ENCODE measurements around the gene AHCTF1.

The AHCTF1 gene, protein sequence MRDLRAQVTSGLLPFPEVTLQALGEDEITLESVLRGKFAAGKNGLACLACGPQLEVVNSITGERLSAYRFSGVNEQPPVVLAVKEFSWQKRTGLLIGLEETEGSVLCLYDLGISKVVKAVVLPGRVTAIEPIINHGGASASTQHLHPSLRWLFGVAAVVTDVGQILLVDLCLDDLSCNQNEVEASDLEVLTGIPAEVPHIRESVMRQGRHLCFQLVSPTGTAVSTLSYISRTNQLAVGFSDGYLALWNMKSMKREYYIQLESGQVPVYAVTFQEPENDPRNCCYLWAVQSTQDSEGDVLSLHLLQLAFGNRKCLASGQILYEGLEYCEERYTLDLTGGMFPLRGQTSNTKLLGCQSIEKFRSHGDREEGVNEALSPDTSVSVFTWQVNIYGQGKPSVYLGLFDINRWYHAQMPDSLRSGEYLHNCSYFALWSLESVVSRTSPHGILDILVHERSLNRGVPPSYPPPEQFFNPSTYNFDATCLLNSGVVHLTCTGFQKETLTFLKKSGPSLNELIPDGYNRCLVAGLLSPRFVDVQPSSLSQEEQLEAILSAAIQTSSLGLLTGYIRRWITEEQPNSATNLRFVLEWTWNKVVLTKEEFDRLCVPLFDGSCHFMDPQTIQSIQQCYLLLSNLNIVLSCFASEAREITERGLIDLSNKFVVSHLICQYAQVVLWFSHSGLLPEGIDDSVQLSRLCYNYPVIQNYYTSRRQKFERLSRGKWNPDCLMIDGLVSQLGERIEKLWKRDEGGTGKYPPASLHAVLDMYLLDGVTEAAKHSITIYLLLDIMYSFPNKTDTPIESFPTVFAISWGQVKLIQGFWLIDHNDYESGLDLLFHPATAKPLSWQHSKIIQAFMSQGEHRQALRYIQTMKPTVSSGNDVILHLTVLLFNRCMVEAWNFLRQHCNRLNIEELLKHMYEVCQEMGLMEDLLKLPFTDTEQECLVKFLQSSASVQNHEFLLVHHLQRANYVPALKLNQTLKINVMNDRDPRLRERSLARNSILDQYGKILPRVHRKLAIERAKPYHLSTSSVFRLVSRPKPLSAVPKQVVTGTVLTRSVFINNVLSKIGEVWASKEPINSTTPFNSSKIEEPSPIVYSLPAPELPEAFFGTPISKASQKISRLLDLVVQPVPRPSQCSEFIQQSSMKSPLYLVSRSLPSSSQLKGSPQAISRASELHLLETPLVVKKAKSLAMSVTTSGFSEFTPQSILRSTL (N-terminal part only)

DNA sequence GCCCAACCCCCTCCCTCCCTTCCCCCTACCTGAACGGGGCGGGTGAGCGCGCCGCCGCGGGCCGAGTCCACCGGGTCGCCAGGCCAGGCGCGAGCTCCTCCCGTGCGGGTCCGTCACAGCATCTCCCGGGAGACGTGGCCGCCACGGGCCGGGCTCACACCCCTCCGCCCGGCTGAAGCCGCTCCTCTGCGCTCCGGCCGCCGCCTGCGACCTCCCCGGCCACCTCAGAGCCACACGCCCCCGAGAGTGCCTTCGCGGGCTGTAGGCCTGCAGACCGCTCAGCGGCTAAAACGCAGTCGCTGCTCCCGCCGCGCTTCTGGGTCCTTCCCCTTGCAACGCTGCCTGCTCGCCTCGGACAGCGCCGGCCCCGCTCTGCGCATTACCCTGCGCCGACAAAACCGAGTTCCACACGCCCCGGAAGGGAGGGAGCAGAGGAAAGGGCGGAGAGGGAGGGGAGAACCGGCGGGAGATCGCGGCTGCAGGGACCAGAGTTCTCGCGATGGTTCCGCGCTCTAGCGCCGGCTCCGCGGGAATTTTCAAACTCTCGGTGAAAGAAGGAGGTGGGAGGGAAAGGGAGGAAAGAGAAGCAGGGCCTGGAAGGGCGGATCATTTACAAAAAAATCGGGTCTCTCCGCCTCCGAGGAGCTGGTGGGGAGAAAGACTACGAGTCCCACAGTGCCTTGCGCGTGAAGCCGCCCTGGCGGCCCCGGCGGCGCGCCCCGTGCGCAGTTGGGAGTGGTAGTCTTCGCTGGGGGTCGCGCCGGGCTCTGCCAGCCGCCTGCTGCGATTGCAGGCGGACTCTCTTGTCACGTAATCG is at the start of gene AHCTF1:
TSS of gene AHCTF1 (minus strand) at position 400 of the 817 bp plus-strand sequence. CDS start 13,578 bp downstream, outside the sequence.
- peak; percentile 90 for DNase-seq (ENCODE audit: low read depth in 2 of 2)

DNA sequence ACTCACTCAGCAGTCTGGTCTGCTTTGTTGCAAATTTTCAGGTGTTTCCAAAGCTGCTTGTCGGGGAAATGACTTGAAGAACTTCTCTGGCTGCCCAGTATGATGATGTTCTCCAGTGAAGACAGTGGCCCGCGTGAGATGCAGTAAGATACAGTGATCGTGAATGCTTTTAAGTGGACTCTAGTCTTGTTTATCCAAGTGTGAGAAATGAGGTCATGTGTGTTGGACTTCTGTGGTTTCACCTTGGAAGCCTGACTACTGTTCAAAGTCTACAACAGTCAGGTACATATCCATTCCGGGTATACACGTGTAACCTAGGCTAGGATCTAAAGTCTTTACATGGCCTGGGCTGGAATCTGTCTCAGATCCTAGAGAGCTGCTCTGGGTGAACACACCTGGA is 47.0 kb upstream of the AHCTF1 start:
- no peak for DNase-seq (ENCODE audit: low read depth in 2 of 2)

DNA sequence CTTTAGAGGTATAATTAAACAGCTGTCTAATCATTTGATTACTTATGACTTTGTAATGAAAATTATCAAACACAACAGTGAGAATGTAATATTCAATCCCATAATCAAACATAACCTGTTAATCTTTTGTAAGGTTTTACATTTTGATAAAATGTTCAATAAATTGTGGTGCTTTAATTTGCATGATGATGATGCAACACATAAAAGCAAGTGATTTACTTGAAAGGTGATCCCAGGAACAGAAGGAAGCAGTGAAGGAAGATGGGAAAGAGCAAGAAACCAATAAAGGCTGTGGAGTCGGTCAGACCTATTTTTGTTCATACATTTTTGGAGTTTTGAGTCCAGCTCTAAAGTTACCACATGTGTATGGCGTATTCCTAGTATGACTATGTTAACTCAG is 46.5 kb upstream of the AHCTF1 start:
- no peak for DNase-seq (ENCODE audit: low read depth in 2 of 2)

DNA sequence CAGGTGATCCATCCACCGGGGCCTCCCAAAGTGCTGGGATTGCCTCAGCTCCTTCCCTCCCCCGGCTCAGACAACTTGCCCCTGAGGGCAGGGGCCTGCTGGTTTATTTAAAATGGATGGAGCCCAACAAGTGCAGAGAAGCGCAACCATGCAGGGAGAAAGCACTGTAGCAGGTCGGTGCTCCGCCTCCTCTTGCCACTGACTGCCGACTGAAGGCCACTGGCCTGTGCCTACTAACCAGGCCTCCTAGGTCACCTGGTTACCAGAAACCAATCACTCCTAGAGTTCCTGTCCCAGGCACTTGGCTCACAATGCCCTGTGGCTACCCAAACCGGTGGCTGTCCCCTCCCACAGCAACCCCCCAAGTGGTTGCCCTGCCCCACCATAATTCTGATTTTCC is 40.2 kb upstream of the AHCTF1 start:
- DNase-seq (ENCODE audit: low read depth in 2 of 2), result no peak

DNA sequence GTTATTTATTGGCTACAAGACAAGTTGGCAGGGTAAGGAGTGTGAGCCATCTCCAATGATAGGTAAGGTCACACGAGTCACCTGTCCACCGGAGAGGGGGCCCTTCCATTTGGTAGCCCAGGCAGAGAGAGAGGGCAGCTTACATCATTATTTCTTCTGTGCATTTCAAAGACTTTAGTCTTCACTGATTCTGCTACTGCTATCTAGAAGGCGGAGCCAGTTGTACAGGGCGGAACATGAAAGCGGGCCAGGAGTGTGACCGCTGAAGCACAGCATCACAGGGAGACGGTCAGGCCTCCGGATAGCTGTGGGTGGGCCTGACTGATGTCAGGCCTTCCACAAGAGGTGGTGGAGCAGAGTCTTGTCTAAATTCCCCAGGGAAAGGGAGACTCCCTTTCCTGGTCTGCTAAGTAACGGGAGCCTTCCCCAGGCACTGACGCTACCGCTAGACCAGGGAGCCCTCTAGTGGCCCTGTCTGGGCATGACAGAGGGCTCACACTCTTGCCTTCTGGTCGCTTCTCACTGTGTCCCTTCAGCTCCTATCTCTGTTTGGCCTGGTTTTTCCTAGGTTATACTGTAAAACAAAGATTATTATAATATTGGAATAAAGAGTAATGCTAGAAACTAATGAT is 39.5 kb upstream of the AHCTF1 start:
- DNase-seq (ENCODE audit: low read depth in 2 of 2), result peak; percentile 14 to 15

DNA sequence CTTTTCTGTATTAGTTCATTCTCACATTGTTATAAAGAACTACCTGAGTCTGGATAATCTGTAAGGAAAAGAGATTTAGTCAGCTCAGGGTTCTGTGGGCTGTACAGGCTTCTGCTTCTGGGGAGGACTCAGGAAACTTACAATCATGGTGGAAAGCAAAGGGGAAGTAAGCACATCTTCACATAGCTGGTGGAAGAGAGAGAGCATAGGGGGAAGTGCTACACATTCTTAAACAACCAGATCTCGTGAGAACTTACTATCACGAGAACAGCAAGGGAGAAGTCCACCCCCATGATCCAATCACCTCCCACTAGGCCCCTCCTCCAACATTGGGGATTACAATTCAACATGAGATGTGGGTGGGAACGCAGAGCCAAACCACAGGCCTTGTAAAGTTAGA is 37.9 kb upstream of the AHCTF1 start:
- DNase-seq (ENCODE audit: low read depth in 2 of 2), result no peak

DNA sequence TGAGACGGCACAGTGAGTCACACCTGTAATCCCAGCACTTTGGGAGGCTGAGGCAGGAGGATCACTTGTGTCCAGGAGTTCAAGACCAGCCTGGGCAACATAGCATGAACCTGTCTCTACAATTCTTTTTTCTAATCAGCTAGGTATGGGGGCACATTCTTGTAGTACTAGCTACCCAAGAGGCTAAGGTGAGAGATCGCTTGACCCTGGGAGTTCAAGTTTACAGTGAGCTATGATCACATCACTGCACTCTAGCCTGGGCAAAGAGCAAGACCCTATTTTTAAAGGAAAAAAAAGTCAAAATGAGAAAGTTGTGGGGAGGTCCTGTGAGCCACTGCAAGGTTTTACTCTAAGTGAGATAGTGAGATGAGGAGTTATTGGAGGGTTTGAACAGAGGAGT is 34.8 kb upstream of the AHCTF1 start:
- no peak for DNase-seq (ENCODE audit: low read depth in 2 of 2)

DNA sequence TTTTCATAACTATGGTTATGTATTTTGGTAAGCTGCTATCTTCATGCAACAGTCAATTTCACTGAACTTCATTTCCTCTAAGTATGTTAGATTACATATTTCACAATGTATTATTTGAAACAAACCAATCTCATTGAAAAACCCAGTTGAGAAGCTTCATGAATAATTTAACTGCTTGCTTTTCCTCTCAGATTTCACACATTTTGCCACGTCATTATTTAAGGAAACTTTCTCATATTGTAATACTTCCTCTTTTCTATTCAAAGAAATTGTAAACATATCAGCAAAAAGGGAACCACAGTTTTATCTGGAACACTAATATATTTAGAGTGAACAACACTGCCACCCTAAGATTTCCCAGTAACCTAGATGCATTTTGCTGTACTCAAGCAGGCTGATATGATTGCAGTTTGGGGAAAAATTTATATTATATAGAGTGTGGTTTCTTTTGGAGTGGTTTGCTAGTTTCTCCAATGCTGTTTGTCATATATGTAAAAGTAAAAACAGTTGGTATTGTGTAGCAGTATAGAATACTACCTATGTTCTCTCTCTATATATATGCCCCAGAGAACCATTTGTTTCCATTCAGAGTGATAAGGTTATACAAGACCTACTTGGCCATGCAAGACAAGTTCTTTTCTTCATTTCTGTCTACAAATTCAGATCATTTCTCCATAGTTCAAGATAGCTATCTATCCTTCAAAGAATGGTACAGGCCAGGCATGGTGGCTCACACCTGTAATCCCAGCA is 28.4 kb upstream of the AHCTF1 start:
- no peak for DNase-seq (ENCODE audit: low read depth in 2 of 2)

DNA sequence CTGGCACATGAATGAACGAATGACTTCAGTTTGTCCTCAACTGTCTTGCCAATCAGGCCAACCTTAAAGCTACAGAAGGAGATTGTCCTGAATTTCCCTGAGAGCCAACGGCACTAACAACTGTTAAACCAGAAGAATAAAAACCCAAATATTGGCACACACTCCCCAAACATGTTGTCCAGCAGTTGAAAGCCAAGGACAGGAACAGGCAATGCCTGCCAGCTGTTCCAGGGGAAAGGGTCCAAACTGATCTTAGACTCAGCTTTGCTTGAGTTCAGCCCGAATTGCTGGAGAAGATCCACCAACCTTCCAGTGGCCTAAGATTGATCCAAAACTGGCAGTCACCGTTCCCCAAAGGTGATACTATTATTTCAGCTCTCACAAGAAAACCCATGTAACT is 22.4 kb upstream of the AHCTF1 start:
- DNase-seq (ENCODE audit: low read depth in 2 of 2), result no peak

DNA sequence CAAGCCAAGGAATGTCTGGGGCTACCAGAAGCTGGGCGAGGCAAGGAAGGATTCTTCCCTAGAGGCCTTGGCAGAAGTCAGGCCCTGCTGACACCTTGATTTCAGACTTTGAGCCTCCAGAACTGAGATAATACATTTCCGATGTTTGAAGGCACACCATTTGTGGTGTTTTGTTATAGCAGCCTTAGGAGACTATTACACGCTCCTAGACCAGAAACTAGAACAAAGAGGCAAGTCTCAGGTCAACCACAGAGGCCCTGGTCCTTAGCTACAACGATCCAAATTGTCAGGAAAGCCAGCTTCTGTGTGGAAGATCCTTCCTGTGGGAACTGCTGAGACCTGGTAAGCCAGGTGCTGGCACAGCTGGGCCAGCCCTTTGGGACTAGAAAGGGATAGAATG is 19.7 kb upstream of the AHCTF1 start:
- no peak for DNase-seq (ENCODE audit: low read depth in 2 of 2)

DNA sequence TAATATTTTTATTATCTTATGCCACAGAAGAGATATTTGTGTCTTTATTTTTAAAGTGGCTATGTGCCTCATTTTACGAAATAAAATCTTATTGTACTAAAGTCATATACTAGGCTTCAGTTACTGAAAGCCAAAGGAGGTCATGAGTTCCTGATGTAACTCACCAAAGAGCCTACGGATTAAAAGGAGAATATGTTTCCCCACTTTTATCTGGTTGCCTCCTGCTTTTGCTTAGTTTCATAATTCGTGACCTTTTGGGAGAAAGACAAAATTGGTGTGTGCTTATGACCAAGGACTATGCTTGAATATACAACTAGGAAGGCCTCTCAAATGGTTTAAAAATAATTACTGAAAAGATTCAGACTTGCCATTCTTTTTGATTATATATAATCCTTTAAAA is 18.2 kb upstream of the AHCTF1 start:
- no peak for DNase-seq (ENCODE audit: low read depth in 2 of 2)

DNA sequence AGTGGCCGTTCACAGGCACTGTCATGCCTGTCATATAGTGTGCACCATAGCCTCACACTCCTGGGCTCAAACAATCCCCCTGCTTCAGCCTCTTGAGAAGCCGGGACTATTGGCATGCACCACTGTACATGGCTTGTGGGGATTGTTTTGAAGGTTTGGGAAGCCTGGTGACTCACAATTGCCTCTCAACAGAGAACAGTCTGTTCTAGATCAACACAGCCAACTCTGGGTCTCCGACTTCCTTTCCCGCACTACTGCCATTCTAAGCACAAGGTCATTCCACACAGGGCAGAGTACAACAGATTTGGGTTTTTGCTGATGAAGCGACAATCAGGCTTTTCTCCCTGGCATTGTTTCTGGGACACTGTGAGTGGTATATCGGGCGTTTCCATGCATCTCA is 15.5 kb upstream of the AHCTF1 start:
- DNase-seq (ENCODE audit: low read depth in 2 of 2), result no peak

DNA sequence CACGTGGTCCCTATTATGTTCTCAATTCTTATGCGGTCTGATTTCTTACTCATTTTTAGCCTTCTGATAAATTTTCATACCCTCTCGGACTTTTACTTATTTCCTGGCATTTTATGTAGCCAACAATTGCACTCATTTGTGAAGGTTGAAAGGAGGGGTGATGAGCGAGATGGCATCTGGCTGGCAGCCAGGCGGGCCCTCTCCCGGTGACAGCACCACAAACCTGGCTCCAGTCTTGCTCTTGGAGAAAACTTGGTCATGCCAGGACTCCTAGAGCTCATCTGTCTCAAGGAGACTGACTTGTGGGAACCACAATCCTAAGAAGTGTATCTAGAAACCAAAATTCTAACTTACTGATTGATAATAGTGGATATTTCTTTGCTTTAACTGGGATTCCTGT is 14.6 kb upstream of the AHCTF1 start:
- DNase-seq (ENCODE audit: low read depth in 2 of 2), result no peak

DNA sequence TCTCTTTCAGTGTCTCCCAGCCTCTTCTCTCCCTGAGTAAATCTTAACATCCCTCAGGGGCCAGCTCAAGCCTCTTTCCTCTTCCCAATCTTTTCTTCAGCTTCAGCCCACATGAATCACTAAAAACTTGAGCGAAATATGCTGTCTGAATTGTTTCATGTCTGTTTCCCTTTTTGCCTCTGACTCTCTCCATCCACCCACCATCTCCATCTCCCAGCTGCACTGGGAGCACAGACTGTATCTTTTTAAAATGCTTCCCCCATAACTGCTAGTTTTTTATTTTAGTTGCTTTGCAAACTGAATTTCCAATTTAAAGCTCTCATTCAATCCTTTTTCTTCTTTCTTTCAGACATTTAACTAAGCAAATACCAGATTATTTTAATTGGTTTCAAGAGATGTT is 3.0 kb upstream of the AHCTF1 start:
- DNase-seq (ENCODE audit: low read depth in 2 of 2), result no peak

DNA sequence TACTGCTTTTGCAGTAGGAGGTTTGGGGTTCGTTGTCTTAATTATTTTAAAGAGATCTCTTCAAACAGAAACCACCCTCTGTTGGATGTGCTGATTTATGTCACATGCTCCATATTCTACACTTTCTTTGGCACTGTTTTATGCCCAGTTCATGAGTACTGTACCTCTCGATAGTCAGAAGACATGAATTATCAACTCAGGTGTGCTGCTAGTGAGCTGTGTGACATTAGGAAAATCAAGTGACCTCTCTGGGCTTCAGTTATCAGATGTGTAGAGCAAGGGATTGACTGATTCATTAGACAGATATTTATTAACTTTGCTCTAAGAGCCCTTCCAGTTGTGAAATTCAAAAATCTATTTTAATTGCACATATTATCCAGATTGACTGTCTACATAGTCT is 2.1 kb upstream of the AHCTF1 start:
- DNase-seq (ENCODE audit: low read depth in 2 of 2), result no peak

DNA sequence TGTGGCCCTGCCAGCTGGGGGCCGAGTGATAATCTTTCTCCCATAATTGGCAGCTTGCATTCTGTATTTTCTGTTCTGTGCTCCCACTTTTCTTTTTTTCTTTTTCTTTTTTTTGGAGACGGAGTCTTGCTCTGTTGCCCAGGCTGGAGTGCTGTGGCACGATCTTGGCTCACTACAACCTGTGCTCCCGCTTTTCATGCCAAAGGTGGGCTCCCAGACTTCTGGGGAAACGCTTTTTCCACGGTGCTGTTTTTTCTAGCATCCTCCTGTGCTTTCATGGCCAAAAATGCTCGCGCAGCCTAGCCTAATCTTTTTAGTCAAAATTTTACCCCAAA is 585 bp upstream of the AHCTF1 start:
- DNase-seq (ENCODE audit: low read depth in 2 of 2), result no peak

DNA sequence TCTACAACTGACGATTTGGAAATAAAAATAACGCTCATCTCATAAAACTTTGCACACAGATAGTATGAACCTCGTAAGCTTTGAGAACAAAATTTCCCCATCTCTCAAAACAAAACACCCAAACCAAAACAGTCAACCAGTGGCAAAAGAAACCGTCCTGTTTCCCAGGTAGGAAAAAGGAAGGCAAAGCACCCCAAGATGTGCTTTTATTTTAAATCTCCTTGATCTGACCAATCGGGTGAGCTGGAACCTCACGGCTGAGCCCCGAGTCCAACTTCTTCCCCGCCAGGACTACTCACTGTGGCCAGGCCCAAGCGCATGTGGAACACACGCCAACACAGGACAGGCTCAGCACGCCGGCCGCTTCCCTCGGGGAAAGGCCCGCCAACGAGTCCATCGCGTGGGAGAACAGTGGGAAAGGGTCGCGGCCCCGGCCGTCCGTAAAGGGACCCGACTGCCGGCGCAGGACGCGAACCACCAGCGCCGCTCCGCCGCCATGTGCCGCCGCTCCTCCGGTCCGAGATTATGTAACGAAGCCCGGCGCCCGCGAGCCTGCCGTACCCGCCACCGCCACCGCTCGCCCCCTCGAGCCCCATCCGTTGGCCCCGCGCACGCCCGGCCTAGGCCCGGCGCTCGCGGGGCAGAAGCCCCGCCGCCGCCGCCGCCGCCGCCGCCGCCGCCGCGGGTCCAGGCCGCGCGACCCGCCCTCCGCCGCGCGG is 759 bp downstream of the AHCTF1 start:
- peak; percentile 8 to 26 for DNase-seq (ENCODE audit: low read depth in 2 of 2)

DNA sequence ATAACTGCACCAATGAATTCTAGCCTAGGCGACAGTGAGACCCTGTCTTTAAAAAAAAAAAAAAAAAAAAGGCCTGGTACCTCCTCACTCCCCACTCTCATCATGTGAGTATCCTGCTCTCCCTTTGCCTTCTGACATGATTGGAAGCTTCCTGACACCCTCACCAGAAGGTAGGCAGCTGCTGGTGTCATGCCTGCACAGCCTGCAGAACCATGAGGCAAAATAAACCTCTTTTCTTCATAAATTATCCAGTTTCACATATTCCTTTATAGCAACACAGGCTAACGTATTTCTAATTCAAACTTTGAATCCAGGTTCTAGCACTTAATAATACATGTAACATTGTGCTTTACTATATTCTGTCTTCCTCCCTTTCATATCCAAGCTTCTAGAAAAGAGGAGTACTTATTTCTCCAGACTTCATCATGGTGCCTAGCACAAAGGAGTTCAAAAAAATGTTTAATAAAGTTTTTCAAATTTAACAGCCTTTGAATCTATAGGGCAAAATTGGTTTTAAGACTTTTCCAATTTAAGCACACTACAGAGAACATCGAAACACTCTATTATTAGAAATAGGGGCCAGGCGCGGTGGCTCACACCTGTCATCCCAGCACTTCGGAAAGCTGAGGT is 5.6 kb downstream of the AHCTF1 start:
- DNase-seq (ENCODE audit: low read depth in 2 of 2), result no peak

DNA sequence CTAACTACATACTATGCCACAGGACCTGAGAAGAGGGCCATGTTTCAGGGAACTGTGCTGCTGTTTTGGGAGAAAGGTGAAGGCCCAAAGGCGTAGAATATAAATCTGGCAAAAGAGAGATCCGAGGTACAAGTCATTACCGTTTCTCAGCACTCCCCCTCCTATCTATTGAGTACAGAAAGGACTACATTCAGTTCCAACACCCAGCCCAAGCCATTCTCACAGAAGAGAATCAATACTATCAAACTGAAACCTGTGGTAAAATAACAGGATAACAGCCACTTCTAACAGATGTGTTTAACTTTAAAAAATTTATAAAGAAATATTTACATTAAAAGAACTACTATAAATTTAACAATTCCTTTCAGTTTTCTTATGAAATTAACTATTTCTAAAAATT is 7.8 kb downstream of the AHCTF1 start:
- DNase-seq (ENCODE audit: low read depth in 2 of 2), result no peak

All from stimulated activated CD8-positive, alpha-beta memory T cell treated with anti-CD3 and anti-CD28 coated beads, Interleukin-15, amount 100 ng/mL, for 48 hours (primary cell).